Lower leg skin (tissue), 4 donors: Measurements from ENCODE around the gene RMC1. TPM values are rescaled to one million over a fixed set of nuclear protein-coding genes. Genes with fewer than 3 reads are reported as not detected.

Experiments used
- DNase-seq, 2 donors: peaks; one replicate each; pipeline ENCODE4 v3.0.0-alpha.2; 2019; ENCODE audit warnings: low spot score in 2 of 2
- H3K4me3 ChIP-seq: fragments of 200-600 bp; sonication (generic); 2 replicates; pipeline ENCODE4 v1.5.1; 2017; ENCODE audit warnings: mild to moderate bottlenecking, low read depth; ENCODE audit not compliant: poor library complexity, severe bottlenecking
- POLR2A ChIP-seq, 2 donors: fragments of 450-650 bp; IDR thresholded peaks; one replicate each; pipeline ENCODE4 v1.6.1; 2016 to 2017; ENCODE audit warnings: antibody characterized with exemption in 2 of 2, mild to moderate bottlenecking in 1 of 2, moderate library complexity in 1 of 2
- WGBS, 2 donors: methylation state at CpG; one replicate each; pipeline ENCODE4 v1.1.5; 2018; 5-methylcytosine and 5-hydroxymethylcytosine counted together
- intact Hi-C: fragments of 100-400 bp; cut with DNase I; formaldehyde crosslinking; loops from one replicate; pipeline ENCODE4 v1.15.0; 2023; ENCODE audit warnings: low total_unique reads
- total RNA-seq, 4 donors: library from RNA; depleted of rRNA; stranded (reverse); fragments of >200 nt; gene quantifications; one replicate each; pipeline ENCODE4 v1.1.0, GENCODE V29; 2016
- TF ChIP-seq, protein P1 (sequence below), 3 donors: fragments of 450-650 bp; IDR thresholded peaks; one replicate each; pipeline ENCODE4 v1.5.1; 2016; ENCODE audit warnings: antibody characterized with exemption in 3 of 3, mild to moderate bottlenecking in 3 of 3, moderate library complexity in 2 of 3

The RMC1 gene
- total RNA-seq, 4 donors from 2014 or later = 16.6 to 33.1 (median 25.4) TPM

DNA sequence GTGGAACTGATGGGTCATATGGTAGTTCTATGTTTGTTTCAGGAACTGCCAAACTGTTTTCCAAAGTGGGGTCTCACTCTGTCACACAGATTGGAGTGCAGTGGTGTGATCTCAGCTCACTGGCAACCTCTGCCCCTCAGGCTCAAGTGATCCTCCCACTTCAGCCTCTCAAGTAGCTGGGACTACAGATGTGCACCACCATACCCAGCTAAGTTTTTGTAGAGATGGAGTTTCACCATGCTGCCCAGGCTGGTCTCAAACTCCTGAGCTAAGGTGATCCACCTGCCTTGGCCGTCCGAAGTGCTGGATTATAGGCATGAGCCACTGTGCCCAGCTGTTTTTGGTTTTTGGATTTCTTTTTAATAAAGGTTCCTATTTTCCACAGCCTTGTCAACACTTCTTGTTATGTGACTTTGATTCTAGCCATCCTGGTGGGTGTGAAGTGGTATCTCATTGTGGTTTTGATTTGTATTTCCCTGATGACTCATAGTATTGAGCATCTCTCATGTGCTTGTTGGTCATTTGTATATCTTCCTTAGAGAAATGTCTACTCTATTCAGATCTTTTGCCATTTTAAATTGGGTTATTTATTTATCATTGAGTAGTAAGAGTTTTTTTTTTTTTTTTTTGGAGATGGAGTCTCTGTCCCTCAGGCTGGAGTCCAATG lies 60.2 kb downstream of the RMC1 start:
- DNase-seq = peak in 1 of 2 donors; percentile 5
- no peak overlapping the region for H3K4me3 ChIP-seq
- TF ChIP-seq, protein P1, sequence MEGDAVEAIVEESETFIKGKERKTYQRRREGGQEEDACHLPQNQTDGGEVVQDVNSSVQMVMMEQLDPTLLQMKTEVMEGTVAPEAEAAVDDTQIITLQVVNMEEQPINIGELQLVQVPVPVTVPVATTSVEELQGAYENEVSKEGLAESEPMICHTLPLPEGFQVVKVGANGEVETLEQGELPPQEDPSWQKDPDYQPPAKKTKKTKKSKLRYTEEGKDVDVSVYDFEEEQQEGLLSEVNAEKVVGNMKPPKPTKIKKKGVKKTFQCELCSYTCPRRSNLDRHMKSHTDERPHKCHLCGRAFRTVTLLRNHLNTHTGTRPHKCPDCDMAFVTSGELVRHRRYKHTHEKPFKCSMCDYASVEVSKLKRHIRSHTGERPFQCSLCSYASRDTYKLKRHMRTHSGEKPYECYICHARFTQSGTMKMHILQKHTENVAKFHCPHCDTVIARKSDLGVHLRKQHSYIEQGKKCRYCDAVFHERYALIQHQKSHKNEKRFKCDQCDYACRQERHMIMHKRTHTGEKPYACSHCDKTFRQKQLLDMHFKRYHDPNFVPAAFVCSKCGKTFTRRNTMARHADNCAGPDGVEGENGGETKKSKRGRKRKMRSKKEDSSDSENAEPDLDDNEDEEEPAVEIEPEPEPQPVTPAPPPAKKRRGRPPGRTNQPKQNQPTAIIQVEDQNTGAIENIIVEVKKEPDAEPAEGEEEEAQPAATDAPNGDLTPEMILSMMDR (IDR thresholded peaks at IDR 0.05) = no peak
- TF ChIP-seq POLR2A (IDR thresholded peaks at IDR 0.05) = no peak
- WGBS, 2 donors = 94 to 97% methylated on average over 2 of the region's 2 CpGs
- intact Hi-C loops = no loop called here

DNA sequence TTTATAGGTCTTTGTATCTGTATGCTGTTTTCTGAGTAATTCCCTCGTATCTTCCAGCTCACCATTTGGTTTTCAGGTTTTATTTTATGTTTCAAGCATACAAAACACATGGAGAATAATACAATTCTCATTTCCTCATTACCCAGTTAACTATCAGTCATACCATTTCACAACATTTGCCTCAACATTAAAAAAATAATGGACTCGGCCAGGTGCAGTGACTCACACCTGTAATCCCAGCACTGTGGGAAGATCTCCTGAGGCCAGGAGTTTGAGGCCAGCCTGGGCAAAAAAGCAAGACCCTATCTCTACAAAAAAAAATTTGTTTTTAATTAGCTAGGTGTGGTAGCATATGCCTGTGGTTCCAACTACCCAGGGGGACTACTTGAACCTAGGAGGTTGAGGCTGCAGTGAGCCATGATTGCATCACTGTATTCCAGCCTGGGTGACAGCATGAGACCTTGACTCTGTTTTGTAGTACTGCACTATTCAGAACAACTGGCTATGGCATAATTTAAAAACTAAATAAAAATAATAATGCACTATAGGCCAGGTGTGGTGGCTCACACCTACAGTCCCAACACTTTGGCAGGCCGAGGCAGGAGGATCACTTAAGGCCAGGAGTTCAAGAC lies 62.7 kb downstream of the RMC1 start:
- WGBS, 2 donors = 65 to 68% methylated on average over 3 of the region's 3 CpGs
- intact Hi-C loops = no loop called here

GRCh38 chr18:23567671-23568070 lies 64.4 kb downstream of the RMC1 start:
- TF ChIP-seq, protein P1 (IDR thresholded peaks at IDR 0.05) = no peak
- TF ChIP-seq POLR2A (IDR thresholded peaks at IDR 0.05) = no peak
- WGBS, 2 donors = 93 to 94% methylated on average over 3 of the region's 3 CpGs
- H3K4me3 ChIP-seq = no peak overlapping the region
- intact Hi-C loops = no loop called here
- DNase-seq = no peak

More for the DNA sequence above, 62.7 kb downstream of the RMC1 start:
- TF ChIP-seq, protein P1 (IDR thresholded peaks at IDR 0.05) = no peak
- no peak for TF ChIP-seq POLR2A (IDR thresholded peaks at IDR 0.05)
- H3K4me3 ChIP-seq = no peak overlapping the region
- DNase-seq = no peak

DNA sequence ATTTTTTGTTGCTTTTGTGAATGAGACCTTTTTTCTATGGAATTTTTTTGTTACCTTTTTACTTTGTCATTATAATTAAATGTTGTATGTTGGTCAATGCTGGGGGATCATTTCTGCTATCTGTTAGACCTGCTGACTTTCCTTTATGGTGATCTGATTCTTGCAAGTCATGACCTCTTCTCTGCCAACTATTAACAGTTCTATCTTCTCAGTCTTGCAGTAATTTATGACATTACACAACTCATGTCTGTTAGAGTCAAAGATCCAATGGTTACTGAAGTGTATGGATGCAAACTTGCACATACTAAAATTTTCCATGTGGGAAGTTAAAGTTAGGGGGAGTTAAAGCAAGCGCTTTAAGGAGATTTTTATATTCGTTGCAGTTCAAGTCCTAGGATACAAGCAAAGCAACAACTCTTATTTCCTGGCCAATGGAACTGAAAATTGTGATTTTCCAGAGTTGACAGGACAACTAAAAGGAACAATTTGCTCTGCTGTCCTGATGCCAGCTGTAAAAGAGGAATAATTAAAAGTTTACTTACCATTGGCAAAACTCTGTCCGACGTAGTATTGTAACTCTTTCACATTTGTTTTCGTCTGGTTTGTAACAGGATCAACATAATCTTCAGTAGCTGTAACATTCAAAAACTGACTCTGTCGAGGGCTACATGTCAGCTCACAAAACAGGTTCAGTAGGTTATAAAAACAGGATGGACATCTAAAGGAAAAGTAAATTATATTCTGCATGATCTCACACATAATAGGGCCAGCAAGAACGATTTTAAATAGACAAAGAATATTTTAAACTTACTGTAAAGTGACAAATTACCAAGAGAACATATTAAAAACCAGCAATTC lies 65.2 kb downstream of the RMC1 start:
- TF ChIP-seq POLR2A (IDR thresholded peaks at IDR 0.05) = no peak
- TF ChIP-seq, protein P1 (IDR thresholded peaks at IDR 0.05) = no peak
- no peak for DNase-seq
- intact Hi-C loops = no loop called here
- WGBS, 2 donors = 70 to 74% methylated on average over 7 of the region's 7 CpGs
- H3K4me3 ChIP-seq = no peak overlapping the region

- no peak for TF ChIP-seq POLR2A (IDR thresholded peaks at IDR 0.05)
- TF ChIP-seq, protein P1 (IDR thresholded peaks at IDR 0.05) = no peak
- WGBS, 2 donors = 97 to 98% methylated on average over 5 of the region's 5 CpGs
- no peak overlapping the region for H3K4me3 ChIP-seq
- intact Hi-C loops = no loop called here
- DNase-seq = no peak
Measured at GRCh38 chr18:23569299-23570063, 66.2 kb downstream of the RMC1 start.
